ENCODE results near the gene PLIN4.
"Not testable (repeated sequence)": the region's sequence is repeated elsewhere in the genome, so short reads cannot be mapped to it uniquely, and the experiment has no call there.

The PLIN4 gene

DNA sequence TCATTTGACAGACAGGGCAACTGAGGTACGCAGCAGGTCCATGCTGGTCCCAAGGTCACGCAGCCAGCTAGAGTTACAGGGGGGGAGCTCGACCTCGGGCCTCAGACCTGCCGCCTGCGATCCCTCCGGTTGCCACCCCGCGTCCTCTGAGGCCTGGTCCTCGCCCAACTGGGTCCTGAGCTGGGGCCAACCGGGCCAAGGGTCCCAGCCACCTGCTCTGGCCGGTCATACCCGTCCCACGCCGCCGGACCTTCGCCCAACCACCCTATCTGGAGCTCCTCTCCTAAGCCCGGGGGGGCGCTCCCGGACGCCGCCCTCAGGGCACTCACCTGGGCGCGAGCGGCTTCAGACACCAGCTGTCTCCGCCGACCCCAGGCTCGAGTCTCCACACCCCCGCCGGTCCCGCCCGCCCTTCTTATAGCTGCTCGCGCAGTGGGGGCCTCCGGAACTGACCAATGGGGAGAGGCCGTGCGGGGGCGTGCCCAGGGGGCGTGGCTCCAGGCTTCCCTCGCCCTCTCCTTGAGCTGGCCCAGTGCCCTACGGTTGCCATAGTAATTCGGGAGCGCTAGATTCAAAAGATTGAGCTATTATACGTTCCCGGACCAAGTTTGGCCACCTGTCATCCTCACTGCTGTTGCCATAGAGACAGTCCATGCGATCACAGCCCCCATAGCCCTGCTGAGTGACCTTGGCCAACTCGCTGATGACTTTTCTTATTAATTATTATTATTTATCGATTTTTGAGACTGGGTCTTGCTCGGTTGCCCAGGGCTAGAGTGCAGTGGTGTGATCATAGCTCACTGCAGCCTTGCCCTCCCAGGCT, 16.8 kb upstream of the PLIN4 start, which contains the start of gene PLIN5:
PLIN5 (minus strand) TSS at position 389 of the 823 bp plus-strand sequence. CDS start 1,150 bp downstream, outside the sequence.
- Histone ChIP-seq H3K4me1 (ENCODE audit: control insufficient read depth, insufficient read depth, low read length) (peaks cover 17% of the 10 kb centered on the region), H3K27me3 (replicated peaks; ENCODE audit: control insufficient read depth, insufficient read depth, low read length) (peaks cover 47% of the 10 kb centered on the region), H3K36me3 (ENCODE audit: control insufficient read depth, insufficient read depth, low read length, severe bottlenecking) (no peaks in the 10 kb centered on the region), H3K9ac (ENCODE audit: low read length) (peak within 1 kb of the TSS; percentile 56), H3K4me3 (ENCODE audit: low read length) (peak within 1 kb of the TSS; percentile 74), H3K9me3 (ENCODE audit: control insufficient read depth, low read length) (no peaks in the 10 kb centered on the region)
- peak; percentile 37 for DNase-seq (ENCODE audit: low read depth)

DNA sequence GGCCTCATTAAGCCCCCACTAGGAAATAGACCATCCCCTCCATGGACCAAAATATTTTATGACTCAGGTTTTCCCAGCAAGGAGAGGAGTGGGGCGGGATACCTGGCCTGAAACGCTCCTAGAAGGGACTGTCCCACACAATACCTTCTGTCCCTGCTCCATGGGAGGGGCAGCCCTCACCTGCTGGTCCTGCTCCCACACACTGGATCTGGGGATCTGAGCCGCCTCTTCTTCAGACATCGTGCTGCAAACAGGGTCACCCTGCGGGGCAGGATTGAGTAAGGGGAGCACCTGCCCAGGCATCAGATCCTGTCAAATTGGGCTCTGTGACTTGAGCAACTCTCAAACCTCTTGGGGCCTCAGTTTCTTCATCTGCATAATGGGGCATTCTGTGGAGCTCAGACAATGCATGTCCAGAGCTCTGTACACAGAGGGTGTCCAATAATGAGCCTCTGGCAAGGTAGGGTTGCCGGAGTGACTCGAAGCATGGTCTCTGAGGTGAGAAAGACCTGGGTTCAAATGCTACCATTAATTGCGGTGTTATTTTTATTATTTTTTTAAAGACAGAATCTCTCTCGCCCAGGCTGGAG, 15.6 kb upstream of the PLIN4 start:
- no peak for DNase-seq (ENCODE audit: low read depth)

DNA sequence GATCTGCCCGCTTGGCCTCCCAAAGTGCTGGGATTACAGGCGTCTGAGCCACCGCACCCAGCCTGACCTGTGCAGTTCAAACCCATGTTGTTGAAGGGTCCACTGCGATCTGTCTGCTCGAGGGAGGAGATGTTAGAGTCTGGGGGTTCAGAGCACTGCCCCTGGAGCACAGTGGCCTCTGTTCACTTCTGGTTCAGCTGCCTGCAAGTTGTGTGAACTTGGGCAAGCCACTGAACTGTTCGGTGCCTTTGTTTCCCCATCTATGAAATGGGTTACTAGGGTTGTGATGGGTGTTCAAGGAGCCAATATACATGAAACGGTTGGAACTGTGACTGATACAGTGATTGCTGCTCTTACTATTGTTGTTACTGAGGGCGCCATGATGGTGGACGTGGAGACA, 15.0 kb upstream of the PLIN4 start:
- Histone ChIP-seq H3K9me3 (ENCODE audit: control insufficient read depth, low read length) (no peaks in the 10 kb centered on the region), H3K36me3 (ENCODE audit: control insufficient read depth, insufficient read depth, low read length, severe bottlenecking) (no peaks in the 10 kb centered on the region), H3K9ac (ENCODE audit: low read length) (no peak overlapping the region), H3K27me3 (replicated peaks; ENCODE audit: control insufficient read depth, insufficient read depth, low read length) (peaks cover 36% of the 10 kb centered on the region), H3K4me1 (ENCODE audit: control insufficient read depth, insufficient read depth, low read length) (peaks cover 13% of the 10 kb centered on the region), H3K4me3 (ENCODE audit: low read length) (no peak overlapping the region)
- no peak for DNase-seq (ENCODE audit: low read depth)

More for the DNA sequence above, 15.6 kb upstream of the PLIN4 start:
- H3K4me1 ChIP-seq (ENCODE audit: control insufficient read depth, insufficient read depth, low read length) = peaks cover 13% of the 10 kb centered on the region
- no peaks in the 10 kb centered on the region for H3K36me3 ChIP-seq (ENCODE audit: control insufficient read depth, insufficient read depth, low read length, severe bottlenecking)
- peaks cover 42% of the 10 kb centered on the region for H3K27me3 ChIP-seq (replicated peaks; ENCODE audit: control insufficient read depth, insufficient read depth, low read length)
- no peaks in the 10 kb centered on the region for H3K9me3 ChIP-seq (ENCODE audit: control insufficient read depth, low read length)
- no peak overlapping the region for H3K9ac ChIP-seq (ENCODE audit: low read length)
- peak overlapping the region; percentile 74 for H3K4me3 ChIP-seq (ENCODE audit: low read length)

DNA sequence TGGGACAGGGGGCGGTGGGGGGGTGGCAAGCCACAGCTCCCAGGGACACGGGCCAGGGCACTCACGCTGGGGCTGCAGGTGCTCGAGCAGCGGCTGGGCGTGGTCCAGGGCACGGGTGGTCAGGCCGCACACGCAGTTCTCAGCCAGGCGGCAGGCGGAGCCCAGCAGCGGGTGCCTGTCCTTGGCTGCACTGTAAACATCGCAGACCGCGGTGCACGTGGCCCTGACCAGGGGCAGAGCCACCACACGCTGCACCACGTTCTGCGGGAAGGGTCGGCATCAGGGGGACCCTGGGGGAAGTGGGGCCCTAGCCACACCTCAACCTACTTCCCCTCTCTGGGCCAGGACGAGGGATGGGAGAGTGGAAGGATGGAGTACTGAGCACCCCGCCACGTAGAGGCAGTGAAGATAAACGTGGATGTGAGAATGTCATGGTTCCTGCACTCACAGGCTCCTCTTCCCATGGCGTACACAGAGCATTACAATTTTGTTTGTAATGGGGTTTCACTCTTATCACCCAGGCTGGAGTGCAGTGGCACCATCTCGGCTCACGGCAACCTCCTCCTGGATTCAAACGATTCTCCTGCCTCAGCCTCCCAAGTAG, 13.4 kb upstream of the PLIN4 start:
- no peaks in the 10 kb centered on the region for H3K9me3 ChIP-seq (ENCODE audit: control insufficient read depth, low read length)
- H3K27me3 ChIP-seq (replicated peaks; ENCODE audit: control insufficient read depth, insufficient read depth, low read length) = peaks cover 25% of the 10 kb centered on the region
- H3K4me1 ChIP-seq (ENCODE audit: control insufficient read depth, insufficient read depth, low read length) = peaks cover 8% of the 10 kb centered on the region
- H3K36me3 ChIP-seq (ENCODE audit: control insufficient read depth, insufficient read depth, low read length, severe bottlenecking) = no peaks in the 10 kb centered on the region
- no peak for DNase-seq (ENCODE audit: low read depth)
- H3K9ac ChIP-seq (ENCODE audit: low read length) = no peak overlapping the region
- H3K4me3 ChIP-seq (ENCODE audit: low read length) = no peak overlapping the region

DNA sequence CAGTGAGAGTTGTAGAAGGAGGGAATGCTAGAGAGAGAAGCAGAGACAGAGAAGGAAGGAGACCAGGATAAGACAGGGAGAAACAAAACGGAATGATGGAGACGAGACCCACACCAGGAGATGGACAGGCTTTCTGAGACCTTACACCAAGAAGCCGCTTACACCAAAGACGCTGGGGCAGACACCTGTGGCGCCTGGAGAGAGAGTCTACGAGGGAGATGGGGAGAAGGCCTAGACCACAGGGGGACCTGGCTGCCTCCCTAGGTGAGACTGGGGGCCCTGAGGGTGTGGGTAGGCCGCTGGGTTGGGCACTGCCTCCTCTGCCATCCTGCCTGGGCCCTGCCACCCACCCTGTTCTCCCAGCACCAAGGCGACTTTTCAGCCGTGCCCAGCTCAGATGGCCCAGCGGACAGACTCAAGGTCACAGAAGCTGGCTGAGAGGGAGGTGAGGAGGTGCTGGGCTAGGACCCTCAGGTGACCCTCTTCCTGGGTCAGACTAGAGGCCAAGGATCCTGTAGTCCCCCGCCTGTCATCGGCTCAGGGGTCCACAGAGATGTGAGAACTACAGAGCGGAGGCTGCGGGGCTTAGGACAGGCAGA, 11.7 kb upstream of the PLIN4 start:
- Histone ChIP-seq H3K9me3 (ENCODE audit: control insufficient read depth, low read length) (no peaks in the 10 kb centered on the region), H3K4me1 (ENCODE audit: control insufficient read depth, insufficient read depth, low read length) (peaks cover 2% of the 10 kb centered on the region), H3K36me3 (ENCODE audit: control insufficient read depth, insufficient read depth, low read length, severe bottlenecking) (no peaks in the 10 kb centered on the region), H3K9ac (ENCODE audit: low read length) (no peak overlapping the region), H3K4me3 (ENCODE audit: low read length) (no peak overlapping the region), H3K27me3 (replicated peaks; ENCODE audit: control insufficient read depth, insufficient read depth, low read length) (peaks cover 11% of the 10 kb centered on the region)
- DNase-seq (ENCODE audit: low read depth) = no peak

DNA sequence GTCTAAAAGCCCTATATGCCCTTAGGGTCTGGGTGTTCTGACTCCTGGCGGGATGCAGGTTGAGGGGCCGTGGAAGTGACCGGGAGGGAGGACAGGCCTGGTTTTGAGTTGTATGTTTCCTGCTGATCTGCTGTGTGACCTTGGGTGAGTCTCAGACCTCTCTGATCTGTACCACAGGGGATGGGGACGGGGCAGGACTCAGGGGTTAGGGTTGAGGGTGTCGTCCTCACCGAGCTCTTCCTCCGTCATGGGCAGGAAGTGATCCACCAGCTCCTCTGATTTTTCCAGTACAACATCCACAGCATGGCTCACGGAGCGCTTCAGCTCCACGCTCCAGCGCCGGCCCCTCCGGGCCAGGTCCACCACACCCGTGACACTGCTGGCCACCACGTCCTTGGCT, 10.6 kb upstream of the PLIN4 start:
- no peak overlapping the region for H3K9ac ChIP-seq (ENCODE audit: low read length)
- no peaks in the 10 kb centered on the region for H3K27me3 ChIP-seq (replicated peaks; ENCODE audit: control insufficient read depth, insufficient read depth, low read length)
- no peak overlapping the region for H3K4me3 ChIP-seq (ENCODE audit: low read length)
- H3K36me3 ChIP-seq (ENCODE audit: control insufficient read depth, insufficient read depth, low read length, severe bottlenecking) = no peaks in the 10 kb centered on the region
- H3K9me3 ChIP-seq (ENCODE audit: control insufficient read depth, low read length) = no peaks in the 10 kb centered on the region
- DNase-seq (ENCODE audit: low read depth) = no peak
- H3K4me1 ChIP-seq (ENCODE audit: control insufficient read depth, insufficient read depth, low read length) = no peaks in the 10 kb centered on the region

DNA sequence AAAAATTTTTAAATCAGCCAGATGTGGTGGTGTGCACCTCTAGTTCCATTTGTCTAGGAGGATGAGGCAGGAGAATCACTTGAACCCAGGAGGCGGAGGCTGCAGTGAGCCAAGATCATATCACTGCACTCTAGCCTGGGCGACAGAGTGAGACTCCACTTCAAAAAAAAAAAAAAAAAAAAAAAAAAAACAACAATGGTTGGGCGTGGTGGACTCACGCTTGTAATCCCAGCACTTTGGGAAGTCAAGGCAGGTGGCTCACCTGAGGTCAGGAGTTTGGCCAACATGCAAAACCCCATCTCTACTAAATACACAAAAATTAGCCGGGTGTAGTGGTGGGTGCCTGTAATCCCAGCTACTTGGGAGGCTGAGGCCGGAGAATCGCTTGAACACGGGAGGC, 9.1 kb upstream of the PLIN4 start:
- not testable (repeated sequence) for H3K9ac ChIP-seq (ENCODE audit: low read length); DNase-seq (ENCODE audit: low read depth); H3K9me3 ChIP-seq (ENCODE audit: control insufficient read depth, low read length); H3K36me3 ChIP-seq (ENCODE audit: control insufficient read depth, insufficient read depth, low read length, severe bottlenecking); H3K27me3 ChIP-seq (replicated peaks; ENCODE audit: control insufficient read depth, insufficient read depth, low read length); H3K4me3 ChIP-seq (ENCODE audit: low read length)
- H3K4me1 ChIP-seq (ENCODE audit: control insufficient read depth, insufficient read depth, low read length) = peaks cover 12% of the 10 kb centered on the region

DNA sequence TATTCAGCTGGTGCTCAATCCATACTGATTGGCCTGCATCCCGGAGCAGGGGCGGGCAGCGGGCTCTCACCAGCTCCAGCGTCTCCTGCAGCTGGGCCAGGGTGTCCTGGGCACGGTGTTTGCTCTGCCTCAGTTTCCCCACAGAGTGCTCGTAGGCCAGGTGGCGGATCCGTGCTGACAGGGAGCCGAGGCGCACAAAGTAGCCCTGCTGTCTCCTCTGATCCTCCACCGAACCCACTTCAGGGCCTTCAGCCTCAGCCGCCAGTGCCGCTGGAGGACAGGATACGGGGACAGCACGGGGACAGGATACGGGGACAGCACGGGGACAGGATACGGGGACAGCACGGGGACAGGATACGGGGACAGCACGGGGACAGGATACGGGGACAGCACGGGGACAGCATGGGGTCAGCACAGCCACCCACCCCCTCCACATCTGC, 7.3 kb upstream of the PLIN4 start:
- Histone ChIP-seq H3K36me3 (ENCODE audit: control insufficient read depth, insufficient read depth, low read length, severe bottlenecking) (no peaks in the 10 kb centered on the region), H3K9ac (ENCODE audit: low read length) (no peak overlapping the region), H3K27me3 (replicated peaks; ENCODE audit: control insufficient read depth, insufficient read depth, low read length) (no peaks in the 10 kb centered on the region), H3K4me1 (ENCODE audit: control insufficient read depth, insufficient read depth, low read length) (peaks cover 29% of the 10 kb centered on the region), H3K4me3 (ENCODE audit: low read length) (no peak overlapping the region), H3K9me3 (ENCODE audit: control insufficient read depth, low read length) (no peaks in the 10 kb centered on the region)
- no peak for DNase-seq (ENCODE audit: low read depth)

DNA sequence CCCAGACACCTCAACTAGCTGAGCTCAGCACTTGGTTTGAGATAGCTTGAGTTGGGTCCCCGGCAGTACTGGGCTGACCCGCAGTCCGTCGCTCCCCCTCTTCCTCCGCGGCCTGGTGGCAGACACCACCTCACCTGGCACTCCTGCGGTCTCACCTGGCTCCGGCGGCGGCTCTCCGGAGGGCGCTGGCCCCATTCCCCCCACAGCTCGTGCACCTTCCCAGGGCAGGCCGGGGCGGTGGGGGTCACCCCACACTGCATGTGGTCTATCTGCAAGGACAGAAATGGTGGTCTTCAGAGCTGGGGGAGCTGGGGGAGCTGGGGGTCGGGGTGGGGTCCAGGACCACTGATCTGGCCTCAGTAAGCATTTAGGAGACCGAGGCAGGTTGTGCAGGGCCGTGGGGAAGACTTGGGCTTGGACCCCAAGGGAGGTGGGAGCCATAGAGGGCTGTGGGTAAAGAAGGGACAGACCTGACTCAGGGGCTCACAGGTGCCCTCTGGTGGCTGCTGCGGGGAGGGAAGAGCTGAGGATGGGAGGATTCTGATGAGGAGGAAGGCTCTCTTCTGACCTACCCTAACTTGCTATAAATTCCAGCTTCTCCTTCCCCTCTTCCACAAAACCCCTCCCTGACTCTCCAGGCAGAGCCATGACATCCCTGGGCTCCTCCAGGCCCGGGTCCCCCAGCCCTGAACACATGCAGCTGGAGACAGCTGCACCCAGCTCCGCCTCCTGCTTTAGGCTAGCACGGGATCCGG, 6.7 kb upstream of the PLIN4 start:
- Histone ChIP-seq H3K4me3 (ENCODE audit: low read length) (no peak overlapping the region), H3K36me3 (ENCODE audit: control insufficient read depth, insufficient read depth, low read length, severe bottlenecking) (no peaks in the 10 kb centered on the region), H3K9ac (ENCODE audit: low read length) (no peak overlapping the region), H3K4me1 (ENCODE audit: control insufficient read depth, insufficient read depth, low read length) (peaks cover 31% of the 10 kb centered on the region), H3K9me3 (ENCODE audit: control insufficient read depth, low read length) (no peaks in the 10 kb centered on the region), H3K27me3 (replicated peaks; ENCODE audit: control insufficient read depth, insufficient read depth, low read length) (no peaks in the 10 kb centered on the region)
- DNase-seq (ENCODE audit: low read depth) = peak; percentile 67

DNA sequence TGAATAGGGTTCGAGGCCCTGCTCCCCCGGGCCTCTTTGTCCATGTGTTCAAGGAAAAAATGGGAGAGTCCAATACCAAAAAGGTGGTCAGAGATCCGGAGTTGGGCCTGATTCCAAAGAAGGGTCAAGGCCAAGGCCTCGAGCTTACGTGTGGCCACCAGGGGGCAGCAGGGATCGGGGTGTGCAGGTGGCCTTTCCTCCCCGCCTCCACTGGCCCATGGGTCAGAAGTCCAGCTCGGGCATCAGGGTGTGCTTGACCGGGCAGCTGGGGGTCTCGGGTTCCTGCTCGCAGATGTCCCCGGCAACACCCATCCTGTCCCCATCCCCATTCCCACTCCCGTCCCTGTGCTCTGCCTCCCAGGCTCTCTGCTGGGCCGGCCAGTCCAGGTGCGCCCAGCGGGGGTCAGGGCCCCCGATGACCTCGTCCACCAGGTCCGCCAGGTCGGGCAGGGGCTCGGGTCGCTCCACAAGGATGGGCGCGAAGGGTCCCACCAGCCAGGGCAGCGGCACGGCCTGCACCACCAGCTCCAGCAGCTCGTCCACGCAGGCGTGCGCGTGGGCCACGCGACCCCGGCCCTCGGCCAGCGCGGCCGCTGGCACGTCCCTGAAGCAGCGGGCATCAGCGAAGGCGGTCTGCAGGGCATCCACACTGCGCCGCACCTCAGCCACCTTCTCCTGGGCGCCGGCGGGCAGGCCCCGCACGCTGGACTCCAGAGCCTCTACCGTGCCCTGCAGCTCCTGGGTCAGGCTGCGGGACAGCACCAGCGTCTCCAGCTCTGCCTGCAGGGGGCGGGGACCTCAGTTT, 5.2 kb upstream of the PLIN4 start:
- no peak overlapping the region for H3K4me3 ChIP-seq (ENCODE audit: low read length)
- peaks cover 45% of the 10 kb centered on the region for H3K4me1 ChIP-seq (ENCODE audit: control insufficient read depth, insufficient read depth, low read length)
- H3K9me3 ChIP-seq (ENCODE audit: control insufficient read depth, low read length) = no peaks in the 10 kb centered on the region
- no peaks in the 10 kb centered on the region for H3K27me3 ChIP-seq (replicated peaks; ENCODE audit: control insufficient read depth, insufficient read depth, low read length)
- H3K9ac ChIP-seq (ENCODE audit: low read length) = peak overlapping the region; percentile 81
- H3K36me3 ChIP-seq (ENCODE audit: control insufficient read depth, insufficient read depth, low read length, severe bottlenecking) = no peaks in the 10 kb centered on the region
- DNase-seq (ENCODE audit: low read depth) = peak; percentile 49
